HL-60/S4 treated with phorbol 12-myristate 13-acetate at 8.2 ng/mL for 4 days and 3 days (cell line): ENCODE measurements around the gene ADARB2.

Source experiments
- in situ Hi-C: fragments of 300-500 bp; cut with MboI; formaldehyde crosslinking; loops from 2 replicates; pipeline ENCODE4 v1.15.0; 2022; ENCODE audit warnings: low sequenced_read_pairs

ADARB2 gene

DNA sequence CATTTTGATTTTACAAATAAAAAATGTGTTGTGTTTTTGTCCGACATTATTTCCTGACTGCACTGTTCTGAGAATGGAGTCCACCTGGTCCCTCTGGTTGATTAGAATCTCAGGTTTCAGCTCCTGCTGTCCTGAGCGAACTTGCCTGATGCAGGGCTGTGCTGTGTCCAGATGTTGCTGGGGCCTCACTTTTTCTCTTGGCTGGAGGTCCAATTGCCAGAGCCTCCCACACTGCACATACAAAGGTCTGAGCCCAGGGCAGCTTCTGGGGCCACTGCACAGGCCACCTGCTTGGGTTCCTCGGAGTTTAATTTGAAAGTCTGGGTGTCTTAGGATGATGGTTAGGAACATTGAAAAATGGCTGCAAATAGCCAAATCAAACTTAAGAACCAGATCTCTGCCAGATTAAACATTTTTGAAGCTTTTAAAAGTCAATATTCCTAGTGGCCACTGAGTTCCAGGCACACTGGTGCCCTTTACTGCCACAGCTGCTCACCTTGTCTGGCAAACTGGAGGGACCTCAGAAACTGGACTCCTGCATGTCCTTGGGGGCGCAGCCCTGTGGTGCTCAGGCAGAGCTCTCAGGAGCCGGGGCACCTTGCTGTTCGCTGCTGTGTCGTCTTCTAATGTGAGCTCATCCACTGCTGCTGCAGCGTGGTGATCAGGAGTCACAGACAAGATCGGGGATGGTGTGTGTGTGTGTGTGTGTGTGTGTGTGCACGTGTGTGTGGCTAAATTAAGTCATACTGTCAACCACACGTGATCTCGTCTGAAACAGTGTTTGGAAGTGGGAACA lies 606.1 kb downstream of the ADARB2 start:
- in situ Hi-C loops = no loop called here

DNA sequence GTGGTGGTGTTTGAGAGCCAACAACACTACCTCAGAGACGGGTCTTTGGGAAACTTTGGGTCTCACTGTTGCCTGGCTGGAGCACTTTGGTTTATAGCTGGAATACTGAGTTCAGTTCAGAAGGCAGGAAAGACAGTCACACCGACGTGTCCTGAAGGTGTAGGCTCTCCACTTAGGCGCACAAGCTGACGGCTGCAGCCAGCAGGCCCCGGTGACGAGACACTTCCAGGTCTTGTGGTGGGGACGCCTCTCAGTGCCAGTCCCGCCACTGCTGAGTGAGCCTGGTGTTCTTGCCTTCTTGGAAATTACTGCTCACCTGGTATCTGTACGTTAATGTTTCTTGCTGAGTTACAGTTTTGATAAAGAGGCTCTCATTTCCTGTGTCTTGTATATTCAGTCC lies 607.1 kb downstream of the ADARB2 start:
- in situ Hi-C loops = no loop called here

DNA sequence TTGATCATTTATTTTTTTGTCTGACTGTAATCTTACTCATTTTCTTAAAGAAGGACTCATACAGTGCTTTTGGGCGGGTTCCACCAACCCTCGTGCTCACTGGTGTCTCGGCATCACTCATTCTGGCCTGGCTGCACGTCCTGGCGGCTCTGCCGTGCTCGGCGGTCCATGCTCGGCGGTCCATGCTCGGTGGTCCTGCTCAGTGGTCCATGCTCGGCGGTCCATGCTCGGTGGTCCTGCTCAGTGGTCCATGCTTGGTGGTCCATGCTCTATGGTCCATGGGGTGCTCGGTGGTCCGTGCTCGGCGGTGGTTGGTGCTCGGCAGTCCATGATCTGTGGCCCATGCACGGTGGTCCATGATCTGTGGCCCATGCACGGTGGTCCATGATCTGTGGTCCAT lies 608.7 kb downstream of the ADARB2 start:
- in situ Hi-C loops = no loop called here

GRCh38 chr10:1128115-1128514 lies 609.2 kb downstream of the ADARB2 start:
- in situ Hi-C loops = no loop called here

- in situ Hi-C loops = no loop called here
These were observed 609.7 kb downstream of the ADARB2 start for GRCh38 chr10:1127629-1128028.
